Activated B cell treated with CpG ODN at 0.5 μM for 24 hours (primary cell): ENCODE data around the gene RASSF7. TPM values are rescaled to one million over a fixed set of nuclear protein-coding genes. Genes with fewer than 3 reads are reported as not detected.
"Not testable (repeated sequence)": the region's sequence is repeated elsewhere in the genome, so short reads cannot be mapped to it uniquely, and the experiment has no call there.

ENCODE experiments used
- ATAC-seq: fragments of 200-7000 bp; cut with Tn5 transposase; one replicate; pipeline ENCODE4 v1.10.0; 2021; ENCODE audit warnings: low read depth, mild to moderate bottlenecking, moderate library complexity
- CTCF ChIA-PET: fragments of 350-600 bp; sonication (Branson Sonifier 250); formaldehyde crosslinking; loops from one replicate; lab custom pipeline; 2021; ENCODE audit warnings: antibody characterized with exemption; lab: Charles Lee
- POLR2A ChIA-PET: fragments of 350-600 bp; sonication (Branson Sonifier 250); formaldehyde crosslinking; loops from one replicate; lab custom pipeline; 2021; ENCODE audit warnings: antibody characterized with exemption; lab: Charles Lee
- DNase-seq: peaks from one replicate; pipeline ENCODE4 v3.0.0; 2022
- H3K27ac Mint-ChIP-seq: one replicate; pipeline ENCODE4 v1.8.0; 2020; ENCODE audit warnings: mixed read lengths
- H3K27me3 Mint-ChIP-seq: one replicate; pipeline ENCODE4 v1.8.0; 2021; ENCODE audit warnings: mixed read lengths
- H3K36me3 Mint-ChIP-seq: one replicate; pipeline ENCODE4 v1.8.0; 2021; ENCODE audit warnings: low read depth, mixed read lengths
- H3K4me1 Mint-ChIP-seq: one replicate; pipeline ENCODE4 v1.8.0; 2021; ENCODE audit warnings: mixed read lengths
- H3K4me3 Mint-ChIP-seq: one replicate; pipeline ENCODE4 v1.8.0; 2020; ENCODE audit warnings: mild to moderate bottlenecking, mixed read lengths
- H3K9me3 Mint-ChIP-seq: one replicate; pipeline ENCODE4 v1.8.0; 2020; ENCODE audit warnings: mixed read lengths
- intact Hi-C: fragments of 100-400 bp; cut with micrococcal nuclease; formaldehyde crosslinking; loops from one replicate; pipeline ENCODE4 v1.15.1; 2024
- total RNA-seq: library from RNA; stranded (reverse); gene quantifications from 2 replicates; pipeline ENCODE4 v1.2.3, GENCODE V29; 2022
- TF ChIP-seq, protein P1 (sequence below): fragments of 200-600 bp; IDR thresholded peaks from one replicate; pipeline ENCODE4 v1.8.0; 2022; ENCODE audit warnings: antibody characterized with exemption, mild to moderate bottlenecking

The RASSF7 gene
- total RNA-seq, 1 donor from 2014 or later, result 14.9 TPM

DNA sequence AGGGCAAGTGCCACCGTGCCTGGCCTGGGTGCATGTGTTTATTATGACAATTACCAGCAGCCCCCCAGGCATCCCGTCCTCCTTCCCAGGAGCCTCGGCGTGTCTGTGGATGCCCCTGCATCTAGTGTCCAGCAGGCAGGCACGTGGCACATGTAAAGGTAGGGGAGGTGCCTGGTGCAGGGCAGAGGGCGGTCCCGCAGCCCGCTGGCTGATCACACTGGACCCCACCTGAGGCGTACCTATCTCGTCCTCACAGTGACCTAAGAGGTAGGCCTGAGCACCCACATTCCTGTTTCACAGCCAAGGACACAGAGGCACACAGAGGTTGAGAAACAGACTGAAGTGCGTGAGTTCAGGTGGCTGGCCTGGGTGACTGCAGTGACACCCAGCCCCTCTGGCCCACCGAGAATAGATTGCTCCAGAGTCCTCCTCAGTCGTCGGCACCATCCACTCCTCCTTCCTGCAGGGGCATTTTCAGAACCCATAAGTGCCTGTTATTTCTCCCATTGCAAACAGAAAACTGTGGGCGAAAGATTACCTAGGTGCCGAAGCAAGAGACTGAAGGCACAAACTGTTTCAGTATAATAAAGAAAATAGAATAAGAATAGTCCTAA, 12.5 kb downstream of the RASSF7 start:
- peaks cover 10% of the 10 kb centered on the region for H3K27me3 Mint-ChIP-seq
- ChIA-PET CTCF (no interaction called here), POLR2A (no interaction called here)
- H3K9me3 Mint-ChIP-seq, result no peaks in the 10 kb centered on the region
- H3K27ac Mint-ChIP-seq, result no peak overlapping the region
- ATAC-seq, result no peak
- H3K36me3 Mint-ChIP-seq, result peaks cover 5% of the 10 kb centered on the region
- intact Hi-C loops, result no loop called here
- TF ChIP-seq, protein P1, sequence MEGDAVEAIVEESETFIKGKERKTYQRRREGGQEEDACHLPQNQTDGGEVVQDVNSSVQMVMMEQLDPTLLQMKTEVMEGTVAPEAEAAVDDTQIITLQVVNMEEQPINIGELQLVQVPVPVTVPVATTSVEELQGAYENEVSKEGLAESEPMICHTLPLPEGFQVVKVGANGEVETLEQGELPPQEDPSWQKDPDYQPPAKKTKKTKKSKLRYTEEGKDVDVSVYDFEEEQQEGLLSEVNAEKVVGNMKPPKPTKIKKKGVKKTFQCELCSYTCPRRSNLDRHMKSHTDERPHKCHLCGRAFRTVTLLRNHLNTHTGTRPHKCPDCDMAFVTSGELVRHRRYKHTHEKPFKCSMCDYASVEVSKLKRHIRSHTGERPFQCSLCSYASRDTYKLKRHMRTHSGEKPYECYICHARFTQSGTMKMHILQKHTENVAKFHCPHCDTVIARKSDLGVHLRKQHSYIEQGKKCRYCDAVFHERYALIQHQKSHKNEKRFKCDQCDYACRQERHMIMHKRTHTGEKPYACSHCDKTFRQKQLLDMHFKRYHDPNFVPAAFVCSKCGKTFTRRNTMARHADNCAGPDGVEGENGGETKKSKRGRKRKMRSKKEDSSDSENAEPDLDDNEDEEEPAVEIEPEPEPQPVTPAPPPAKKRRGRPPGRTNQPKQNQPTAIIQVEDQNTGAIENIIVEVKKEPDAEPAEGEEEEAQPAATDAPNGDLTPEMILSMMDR, result no peak
- H3K4me1 Mint-ChIP-seq, result peaks cover 22% of the 10 kb centered on the region
- no peak for DNase-seq
- H3K4me3 Mint-ChIP-seq, result no peak overlapping the region

DNA sequence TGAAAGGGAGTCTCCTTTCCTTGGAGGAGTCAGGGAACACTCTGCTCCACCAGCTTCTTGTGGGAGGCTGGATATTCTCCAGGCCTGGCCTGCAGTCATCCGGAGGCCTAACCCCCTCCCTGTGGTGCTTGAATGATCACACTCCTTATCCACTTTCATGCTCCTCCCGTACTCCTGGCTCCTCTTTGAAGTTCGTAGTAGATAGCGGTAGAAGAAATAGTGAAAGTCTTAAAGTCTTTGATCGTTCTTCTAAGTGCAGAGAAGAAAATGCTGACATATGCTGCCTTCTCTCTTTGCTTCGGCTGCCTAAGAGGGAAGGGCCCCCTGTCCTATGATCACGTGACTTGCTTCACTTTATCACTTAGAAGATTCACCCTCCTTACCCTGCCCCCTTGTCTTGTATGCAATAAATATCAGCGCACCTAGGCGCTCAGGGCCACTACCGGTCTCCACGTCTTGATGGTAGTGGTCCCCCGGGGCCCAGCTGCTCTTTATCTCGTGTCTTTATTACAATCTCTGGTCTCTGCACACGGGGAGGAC, 13.3 kb downstream of the RASSF7 start:
- intact Hi-C loops, H3K27ac Mint-ChIP-seq, H3K9me3 Mint-ChIP-seq, ATAC-seq, DNase-seq, CTCF ChIA-PET, H3K36me3 Mint-ChIP-seq: not testable (repeated sequence)
- POLR2A ChIA-PET, result interaction anchor here (3.7 kb wide), 1 partner anchor 38 kb away, joined by 43 read pairs; the partner anchor contains the start of genes HRAS and LRRC56
- H3K27me3 Mint-ChIP-seq, result peaks cover 10% of the 10 kb centered on the region
- peaks cover 29% of the 10 kb centered on the region for H3K4me1 Mint-ChIP-seq
- H3K4me3 Mint-ChIP-seq, result peak overlapping the region; percentile 80

DNA sequence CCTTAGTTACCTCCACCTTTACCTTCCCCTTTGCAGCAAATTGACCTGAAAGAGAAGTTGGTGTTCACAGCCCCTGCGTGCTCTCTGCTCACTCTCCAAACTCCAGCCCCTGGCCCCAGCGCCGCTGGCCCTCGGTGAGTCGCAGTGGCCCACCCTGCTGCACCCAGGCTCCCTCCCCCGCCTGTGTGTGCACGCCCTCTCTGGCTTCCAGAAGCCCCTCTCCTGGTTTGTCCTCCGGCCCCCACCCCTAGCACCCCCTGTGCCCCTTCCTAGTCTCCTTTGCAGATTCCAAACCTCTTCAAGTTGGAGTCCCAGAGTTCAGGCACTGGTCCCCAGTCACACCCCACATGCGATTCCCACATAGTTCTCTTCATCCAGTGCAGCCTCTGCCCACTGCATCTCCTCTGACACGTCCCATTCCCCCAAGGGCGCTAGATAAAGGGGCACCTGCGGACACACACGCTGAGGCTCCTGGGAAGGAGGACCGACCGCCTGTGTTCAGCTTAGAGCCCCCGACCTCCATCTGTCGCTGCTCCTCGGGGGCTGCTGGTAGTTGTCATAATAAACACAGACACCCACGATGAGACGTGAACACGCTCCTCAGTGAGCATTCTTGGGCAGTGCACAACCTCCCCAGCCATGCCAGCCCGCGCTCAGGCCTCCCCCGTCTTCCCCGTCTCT, 14.0 kb downstream of the RASSF7 start:
- POLR2A ChIA-PET, result interaction anchor here (0.6 to 3.7 kb wide), 6 partner anchors 9 to 41 kb away, joined by 3 to 43 read pairs (median 12); partner anchors contain the start of genes HRAS, IRF7 and LRRC56
- CTCF ChIA-PET, result no interaction called here
- DNase-seq, result no peak
- H3K27ac Mint-ChIP-seq, result peak overlapping the region; percentile 61
- H3K27me3 Mint-ChIP-seq, result peaks cover 10% of the 10 kb centered on the region
- no peak for ATAC-seq
- H3K4me1 Mint-ChIP-seq, result peaks cover 34% of the 10 kb centered on the region
- no peaks in the 10 kb centered on the region for H3K9me3 Mint-ChIP-seq
- peak overlapping the region; percentile 80 for H3K4me3 Mint-ChIP-seq
- H3K36me3 Mint-ChIP-seq, result peaks cover 10% of the 10 kb centered on the region
- TF ChIP-seq, protein P1, result no peak
- intact Hi-C loops, result no loop called here

DNA sequence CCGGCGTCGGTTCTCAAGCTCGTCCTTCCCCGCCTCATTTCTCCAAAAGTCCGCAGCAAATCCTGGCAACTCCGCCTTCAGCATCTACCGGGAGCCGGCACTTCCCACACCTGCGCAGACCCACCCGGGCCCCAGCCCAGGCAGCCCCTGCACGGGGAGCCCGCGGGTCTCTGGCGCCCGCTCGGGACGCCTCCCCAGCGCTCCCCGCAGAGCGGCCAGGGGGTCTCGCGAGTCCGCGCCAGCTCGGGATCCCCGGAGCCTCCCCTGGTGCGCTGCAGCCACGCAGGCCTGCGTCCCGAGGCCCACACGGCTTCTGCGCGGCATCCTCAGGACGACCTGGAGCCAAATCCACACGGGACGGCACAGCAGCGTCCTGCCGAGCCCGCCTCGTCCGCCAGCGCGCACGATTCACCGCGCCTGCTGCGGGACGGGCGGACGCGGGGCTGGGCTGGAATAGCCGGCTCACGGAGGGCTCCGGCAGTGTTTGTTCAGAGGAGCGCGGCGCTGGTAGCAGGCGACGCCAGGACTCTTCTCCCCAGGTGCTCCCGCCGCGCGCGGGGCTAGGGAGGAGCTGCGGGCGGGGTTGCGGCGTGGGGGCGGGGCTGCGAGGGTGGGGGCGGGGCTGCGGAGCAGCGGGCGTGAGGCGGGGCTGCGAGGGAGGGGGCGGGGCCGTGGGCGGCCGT, 14.7 kb downstream of the RASSF7 start:
- DNase-seq, result no peak
- ChIA-PET POLR2A (interaction anchor here (0.5 to 3.7 kb wide), 24 partner anchors 9 to 1726 kb away, joined by 3 to 43 read pairs (median 6); partner anchors contain the start of genes C11orf21, DEAF1, HRAS and IRF7), CTCF (interaction anchor here (0.7 to 1.0 kb wide), 2 partner anchors 11 to 21 kb away, joined by 3 to 4 read pairs; no protein-coding TSS in a partner anchor)
- no peak for ATAC-seq
- Mint-ChIP-seq H3K27ac (peak overlapping the region; percentile 61), H3K9me3 (no peaks in the 10 kb centered on the region), H3K4me3 (peak overlapping the region; percentile 80), H3K27me3 (peaks cover 10% of the 10 kb centered on the region), H3K36me3 (peaks cover 10% of the 10 kb centered on the region), H3K4me1 (peaks cover 37% of the 10 kb centered on the region)
- TF ChIP-seq, protein P1, result no peak
- intact Hi-C loops, result no loop called here
